Astrocyte (in vitro differentiated cells and primary cell): ENCODE measurements around the gene TCERG1. TPM values are rescaled to one million over a fixed set of nuclear protein-coding genes. Genes with fewer than 3 reads are reported as not detected.

ENCODE experiments used
- DNase-seq: peaks from one replicate; pipeline ENCODE4 v3.0.0-alpha.2; 2010; ENCODE audit warnings: low read depth
- FAIRE-seq: peaks from 2 replicates; lab custom pipeline; 2011; peaks lifted over from hg19 to GRCh38; lab: Jason Lieb, UNC
- H2AFZ ChIP-seq: 2 replicates; pipeline ENCODE4 v1.6.0; 2012; ENCODE audit warnings: low read depth, low read length, inconsistent platforms
- H3K27ac ChIP-seq: 2 replicates; pipeline ENCODE4 v1.5.1; 2011; ENCODE audit warnings: low read depth, low read length, inconsistent platforms
- H3K27me3 ChIP-seq: 2 replicates; pipeline ENCODE4 v1.6.0; 2011; ENCODE audit warnings: low read length, inconsistent platforms; ENCODE audit not compliant: insufficient read depth
- H3K36me3 ChIP-seq: 2 replicates; pipeline ENCODE4 v1.5.1; 2011; ENCODE audit warnings: low read length, inconsistent platforms; ENCODE audit not compliant: insufficient read depth
- H3K4me1 ChIP-seq: 2 replicates; pipeline ENCODE4 v1.5.1; 2011; ENCODE audit warnings: low read length, inconsistent platforms; ENCODE audit not compliant: insufficient read depth
- H3K4me2 ChIP-seq: 2 replicates; pipeline ENCODE4 v1.6.0; 2012; ENCODE audit warnings: low read length, inconsistent platforms
- H3K4me3 ChIP-seq: 2 replicates; pipeline ENCODE4 v1.5.1; 2011; ENCODE audit warnings: low read depth, mild to moderate bottlenecking, low read length, inconsistent platforms; ENCODE audit not compliant: insufficient read depth
- H3K79me2 ChIP-seq: 2 replicates; pipeline ENCODE4 v1.6.0; 2012; ENCODE audit warnings: mild to moderate bottlenecking, low read length, inconsistent platforms; ENCODE audit not compliant: insufficient read depth
- H3K9ac ChIP-seq: 2 replicates; pipeline ENCODE4 v1.6.0; 2012; ENCODE audit warnings: mild to moderate bottlenecking, low read length, inconsistent platforms
- H3K9me3 ChIP-seq: 2 replicates; pipeline ENCODE4 v1.5.1; 2012; ENCODE audit warnings: low read depth, mild to moderate bottlenecking, low read length, inconsistent platforms; ENCODE audit not compliant: insufficient read depth
- H4K20me1 ChIP-seq: 2 replicates; pipeline ENCODE4 v1.6.0; 2012; ENCODE audit warnings: low read length, inconsistent platforms; ENCODE audit not compliant: insufficient read depth
- H3K27ac Mint-ChIP-seq: one replicate; pipeline ENCODE4 v1.8.0; 2021; ENCODE audit warnings: mild to moderate bottlenecking, mixed read lengths; ENCODE audit not compliant: unreplicated experiment
- H3K27me3 Mint-ChIP-seq: one replicate; pipeline ENCODE4 v1.8.0; 2021; ENCODE audit warnings: low read depth, mixed read lengths; ENCODE audit not compliant: unreplicated experiment
- H3K36me3 Mint-ChIP-seq: one replicate; pipeline ENCODE4 v1.8.0; 2021; ENCODE audit warnings: low read depth, mixed read lengths; ENCODE audit not compliant: unreplicated experiment
- H3K4me1 Mint-ChIP-seq: one replicate; pipeline ENCODE4 v1.8.0; 2021; ENCODE audit warnings: low read depth, mixed read lengths; ENCODE audit not compliant: unreplicated experiment
- H3K4me3 Mint-ChIP-seq: one replicate; pipeline ENCODE4 v1.8.0; 2021; ENCODE audit warnings: mild to moderate bottlenecking, moderate library complexity, mixed read lengths; ENCODE audit not compliant: unreplicated experiment
- H3K9me3 Mint-ChIP-seq: one replicate; pipeline ENCODE4 v1.8.0; 2021; ENCODE audit warnings: mild to moderate bottlenecking, mixed read lengths; ENCODE audit not compliant: unreplicated experiment
- CTCF ChIP-seq: IDR thresholded peaks from 2 replicates; pipeline ENCODE4 v1.5.1; 2011; ENCODE audit warnings: low read depth, mild to moderate bottlenecking, inconsistent platforms, low read length, moderate library complexity; ENCODE audit not compliant: insufficient read depth
- EZH2 ChIP-seq: IDR thresholded peaks from 2 replicates; pipeline ENCODE4 v1.6.1; 2012; ENCODE audit warnings: mild to moderate bottlenecking, low read length, inconsistent platforms; ENCODE audit not compliant: insufficient read depth
- total RNA-seq: library from RNA; stranded (reverse); gene quantifications from 2 replicates; pipeline ENCODE4 v1.2.1, GENCODE V29; 2021

The TCERG1 gene
- total RNA-seq, 1 donor from 2014 or later: 66.0 TPM

GRCh38 chr5:146560205-146560812 is 113.2 kb downstream of the TCERG1 start:
- FAIRE-seq: peak; percentile 70

More at GRCh38 chr5:146560205-146560812, 113.2 kb downstream of the TCERG1 start:
- Histone ChIP-seq H3K9ac (peak overlapping the region; percentile 32), H4K20me1 (no peaks in the 10 kb centered on the region), H3K27ac (peak overlapping the region; percentile 70), H3K4me3 (no peak overlapping the region), H3K4me2 (peak overlapping the region; percentile 42), H3K79me2 (no peaks in the 10 kb centered on the region), H3K9me3 (no peaks in the 10 kb centered on the region), H2AFZ (no peak overlapping the region), H3K27me3 (no peaks in the 10 kb centered on the region), H3K36me3 (no peaks in the 10 kb centered on the region), H3K4me1 (peaks cover 27% of the 10 kb centered on the region)
- peak; percentile 65 for DNase-seq
- Mint-ChIP-seq H3K4me1 (peaks cover 12% of the 10 kb centered on the region), H3K27ac (no peak overlapping the region), H3K4me3 (peak overlapping the region; percentile 45), H3K9me3 (peaks cover 2% of the 10 kb centered on the region), H3K36me3 (no peaks in the 10 kb centered on the region), H3K27me3 (no peaks in the 10 kb centered on the region)
- TF ChIP-seq CTCF (no peak), EZH2 (no peak)

Other genes starting within 250 kb of the TCERG1 start
- 21.1 and 24.4 TPM in 2 replicates for gene RBM27, start 243.7 kb upstream of the TCERG1 start, total RNA-seq
- 0.18 TPM in 1 of 2 replicates, not detected in the other for gene POU4F3, start 108.5 kb upstream of the TCERG1 start, total RNA-seq
- not detected in 2 replicates for gene GPR151, start 68.9 kb downstream of the TCERG1 start, total RNA-seq